Activated naive CD4-positive, alpha-beta T cell treated with anti-CD3 and anti-CD28 coated beads, Interleukin-2, amount 50 U/mL, for 24 hours (primary cell): Measurements from ENCODE around the gene EIF4G3.
"Not testable (repeated sequence)": the region's sequence is repeated elsewhere in the genome, so short reads cannot be mapped to it uniquely, and the experiment has no call there.

Experiments
- H3K27ac Mint-ChIP-seq: one replicate; pipeline ENCODE4 v1.8.0; 2021; ENCODE audit warnings: mild to moderate bottlenecking, mixed read lengths
- H3K27me3 Mint-ChIP-seq: one replicate; pipeline ENCODE4 v1.8.0; 2021; ENCODE audit warnings: mixed read lengths
- H3K36me3 Mint-ChIP-seq: one replicate; pipeline ENCODE4 v1.8.0; 2021; ENCODE audit warnings: mixed read lengths
- H3K4me1 Mint-ChIP-seq: one replicate; pipeline ENCODE4 v1.8.0; 2021; ENCODE audit warnings: mixed read lengths
- H3K4me3 Mint-ChIP-seq: one replicate; pipeline ENCODE4 v1.8.0; 2021; ENCODE audit warnings: mild to moderate bottlenecking, mixed read lengths
- H3K9me3 Mint-ChIP-seq: one replicate; pipeline ENCODE4 v1.8.0; 2021; ENCODE audit warnings: mixed read lengths

EIF4G3 gene

GRCh38 chr1:20875198-20875973, 301.3 kb downstream of the EIF4G3 start:
- H3K36me3 Mint-ChIP-seq: peaks cover 16% of the 10 kb centered on the region
- no peaks in the 10 kb centered on the region for H3K9me3 Mint-ChIP-seq
- H3K27me3 Mint-ChIP-seq: no peaks in the 10 kb centered on the region
- no peaks in the 10 kb centered on the region for H3K4me1 Mint-ChIP-seq
- no peak overlapping the region for H3K4me3 Mint-ChIP-seq
- no peak overlapping the region for H3K27ac Mint-ChIP-seq

GRCh38 chr1:20873311-20873710, 303.4 kb downstream of the EIF4G3 start:
- no peak overlapping the region for H3K27ac Mint-ChIP-seq
- H3K4me1 Mint-ChIP-seq: no peaks in the 10 kb centered on the region
- no peak overlapping the region for H3K4me3 Mint-ChIP-seq
- H3K36me3 Mint-ChIP-seq: peaks cover 5% of the 10 kb centered on the region
- no peaks in the 10 kb centered on the region for H3K9me3 Mint-ChIP-seq
- no peaks in the 10 kb centered on the region for H3K27me3 Mint-ChIP-seq

GRCh38 chr1:20871419-20871818, 305.3 kb downstream of the EIF4G3 start:
- no peaks in the 10 kb centered on the region for H3K9me3 Mint-ChIP-seq
- H3K27me3 Mint-ChIP-seq: no peaks in the 10 kb centered on the region
- H3K27ac Mint-ChIP-seq: no peak overlapping the region
- H3K36me3 Mint-ChIP-seq: peaks cover 3% of the 10 kb centered on the region
- H3K4me1 Mint-ChIP-seq: no peaks in the 10 kb centered on the region
- no peak overlapping the region for H3K4me3 Mint-ChIP-seq

- no peaks in the 10 kb centered on the region for H3K4me1 Mint-ChIP-seq
- peaks cover 1% of the 10 kb centered on the region for H3K36me3 Mint-ChIP-seq
- H3K9me3 Mint-ChIP-seq: no peaks in the 10 kb centered on the region
- H3K27me3 Mint-ChIP-seq: no peaks in the 10 kb centered on the region
- H3K27ac Mint-ChIP-seq: no peak overlapping the region
- H3K4me3 Mint-ChIP-seq: no peak overlapping the region
Observed at GRCh38 chr1:20870718-20871117, 306.0 kb downstream of the EIF4G3 start.

GRCh38 chr1:20868263-20868662, 308.4 kb downstream of the EIF4G3 start:
- H3K4me3 Mint-ChIP-seq: no peak overlapping the region
- H3K36me3 Mint-ChIP-seq: peaks cover 4% of the 10 kb centered on the region
- no peak overlapping the region for H3K27ac Mint-ChIP-seq
- no peaks in the 10 kb centered on the region for H3K4me1 Mint-ChIP-seq
- H3K9me3 Mint-ChIP-seq: no peaks in the 10 kb centered on the region
- no peaks in the 10 kb centered on the region for H3K27me3 Mint-ChIP-seq

GRCh38 chr1:20867847-20868246, 308.9 kb downstream of the EIF4G3 start:
- Mint-ChIP-seq H3K4me1 (no peaks in the 10 kb centered on the region), H3K36me3 (peaks cover 4% of the 10 kb centered on the region), H3K27ac (no peak overlapping the region), H3K4me3 (no peak overlapping the region), H3K9me3 (no peaks in the 10 kb centered on the region), H3K27me3 (no peaks in the 10 kb centered on the region)

GRCh38 chr1:20867062-20867461, 309.6 kb downstream of the EIF4G3 start:
- H3K27me3 Mint-ChIP-seq: no peaks in the 10 kb centered on the region
- peaks cover 4% of the 10 kb centered on the region for H3K36me3 Mint-ChIP-seq
- no peaks in the 10 kb centered on the region for H3K9me3 Mint-ChIP-seq
- H3K27ac Mint-ChIP-seq: no peak overlapping the region
- H3K4me3 Mint-ChIP-seq: no peak overlapping the region
- H3K4me1 Mint-ChIP-seq: no peaks in the 10 kb centered on the region

- H3K4me3 Mint-ChIP-seq: no peak overlapping the region
Observed at GRCh38 chr1:20865001-20865400, 311.7 kb downstream of the EIF4G3 start.

GRCh38 chr1:20854529-20854928, 322.2 kb downstream of the EIF4G3 start:
- peaks cover 24% of the 10 kb centered on the region for H3K36me3 Mint-ChIP-seq

More at GRCh38 chr1:20865001-20865400, 311.7 kb downstream of the EIF4G3 start:
- Mint-ChIP-seq H3K4me1 (no peaks in the 10 kb centered on the region), H3K9me3 (no peaks in the 10 kb centered on the region), H3K27ac (no peak overlapping the region), H3K27me3 (no peaks in the 10 kb centered on the region), H3K36me3 (peaks cover 13% of the 10 kb centered on the region)

GRCh38 chr1:20851791-20852190, 324.9 kb downstream of the EIF4G3 start:
- H3K36me3 Mint-ChIP-seq: peaks cover 20% of the 10 kb centered on the region
- H3K9me3 Mint-ChIP-seq, H3K4me3 Mint-ChIP-seq, H3K27me3 Mint-ChIP-seq, H3K27ac Mint-ChIP-seq, H3K4me1 Mint-ChIP-seq: not testable (repeated sequence)

More at GRCh38 chr1:20854529-20854928, 322.2 kb downstream of the EIF4G3 start:
- Mint-ChIP-seq H3K4me3 (no peak overlapping the region), H3K4me1 (no peaks in the 10 kb centered on the region), H3K9me3 (no peaks in the 10 kb centered on the region), H3K27ac (no peak overlapping the region), H3K27me3 (no peaks in the 10 kb centered on the region)

GRCh38 chr1:20850021-20850420, 326.7 kb downstream of the EIF4G3 start:
- Mint-ChIP-seq H3K27ac (no peak overlapping the region), H3K27me3 (no peaks in the 10 kb centered on the region), H3K4me3 (no peak overlapping the region), H3K4me1 (no peaks in the 10 kb centered on the region), H3K36me3 (peaks cover 27% of the 10 kb centered on the region), H3K9me3 (no peaks in the 10 kb centered on the region)

- no peaks in the 10 kb centered on the region for H3K9me3 Mint-ChIP-seq
- no peak overlapping the region for H3K27ac Mint-ChIP-seq
- no peak overlapping the region for H3K4me3 Mint-ChIP-seq
- H3K27me3 Mint-ChIP-seq: no peaks in the 10 kb centered on the region
- H3K4me1 Mint-ChIP-seq: no peaks in the 10 kb centered on the region
- peaks cover 28% of the 10 kb centered on the region for H3K36me3 Mint-ChIP-seq
Observed at GRCh38 chr1:20849100-20849499, 327.6 kb downstream of the EIF4G3 start.

GRCh38 chr1:20848162-20848561, 328.5 kb downstream of the EIF4G3 start:
- no peaks in the 10 kb centered on the region for H3K9me3 Mint-ChIP-seq
- peaks cover 24% of the 10 kb centered on the region for H3K36me3 Mint-ChIP-seq
- no peaks in the 10 kb centered on the region for H3K27me3 Mint-ChIP-seq
- no peak overlapping the region for H3K4me3 Mint-ChIP-seq
- H3K27ac Mint-ChIP-seq: no peak overlapping the region
- H3K4me1 Mint-ChIP-seq: no peaks in the 10 kb centered on the region

GRCh38 chr1:20847611-20848080, 329.1 kb downstream of the EIF4G3 start:
- Mint-ChIP-seq H3K36me3 (peaks cover 22% of the 10 kb centered on the region), H3K4me3 (no peak overlapping the region), H3K4me1 (no peaks in the 10 kb centered on the region), H3K27me3 (no peaks in the 10 kb centered on the region), H3K9me3 (no peaks in the 10 kb centered on the region), H3K27ac (no peak overlapping the region)

GRCh38 chr1:20846461-20847374, 330.0 kb downstream of the EIF4G3 start:
- Mint-ChIP-seq H3K4me1 (no peaks in the 10 kb centered on the region), H3K36me3 (peaks cover 22% of the 10 kb centered on the region), H3K4me3 (no peak overlapping the region), H3K9me3 (no peaks in the 10 kb centered on the region), H3K27me3 (no peaks in the 10 kb centered on the region), H3K27ac (no peak overlapping the region)

GRCh38 chr1:20840731-20841130, 336.0 kb downstream of the EIF4G3 start:
- Mint-ChIP-seq H3K4me1 (no peaks in the 10 kb centered on the region), H3K4me3 (no peak overlapping the region), H3K36me3 (peaks cover 10% of the 10 kb centered on the region), H3K27me3 (no peaks in the 10 kb centered on the region), H3K9me3 (no peaks in the 10 kb centered on the region), H3K27ac (no peak overlapping the region)
